IMR-90 (cell line): ENCODE measurements around the gene MRGPRD. TPM values are rescaled to one million over a fixed set of nuclear protein-coding genes. Genes with fewer than 3 reads are reported as not detected.

Experiments used
- ATAC-seq: fragments of 200-7000 bp; cut with Tn5 transposase; 2 replicates; pipeline ENCODE4 v1.9.1; 2020; ENCODE audit warnings: low read depth, mild to moderate bottlenecking, moderate library complexity
- BruUV-seq: library from RNA; stranded (reverse); fragments of 400-500 nt; replicated peaks from 2 replicates; lab custom pipeline; 2021; lab: Mats Ljungman, UMichigan
- CTCF ChIA-PET: fragments of 300-600 bp; formaldehyde crosslinking; extraction: SDS; loops from one replicate; lab custom pipeline; 2021; ENCODE audit warnings: antibody characterized with exemption; lab: Yijun Ruan, JAX
- POLR2A ChIA-PET: fragments of 300-600 bp; sonication (Branson Sonifier 250); formaldehyde crosslinking; loops from one replicate; lab custom pipeline; 2022; ENCODE audit warnings: antibody characterized with exemption; ENCODE audit not compliant: unreplicated experiment; lab: Charles Lee
- DNase-seq: peaks from one replicate; pipeline ENCODE4 v3.0.0; 2013
- H2AFZ ChIP-seq: replicated peaks from 2 replicates; pipeline ENCODE3; 2013; ENCODE audit warnings: low read length, mild to moderate bottlenecking; ENCODE audit not compliant: poor library complexity
- H2AK5ac ChIP-seq: 2 replicates; pipeline ENCODE4 v1.6.1; 2013; ENCODE audit warnings: low read depth, low read length, inconsistent platforms
- H2AK9ac ChIP-seq: replicated peaks from 2 replicates; pipeline ENCODE3; 2013; ENCODE audit warnings: mild to moderate bottlenecking, low read depth, low read length, moderate library complexity; ENCODE audit not compliant: poor library complexity
- H2BK120ac ChIP-seq: 2 replicates; pipeline ENCODE4 v1.6.1; 2013; ENCODE audit warnings: low read depth, low read length, inconsistent platforms
- H2BK15ac ChIP-seq: 3 replicates; pipeline ENCODE4 v1.6.1; 2013; ENCODE audit warnings: low read depth, low read length, inconsistent platforms
- H2BK20ac ChIP-seq: 2 replicates; pipeline ENCODE4 v1.6.1; 2013; ENCODE audit warnings: low read depth, mild to moderate bottlenecking, inconsistent platforms, low read length, moderate library complexity
- H2BK5ac ChIP-seq: 2 replicates; pipeline ENCODE4 v1.6.1; 2013; ENCODE audit warnings: mild to moderate bottlenecking, low read depth, low read length, inconsistent platforms; ENCODE audit not compliant: poor library complexity, severe bottlenecking
- H3K14ac ChIP-seq: replicated peaks from 2 replicates; pipeline ENCODE4 v1.6.1; 2013; ENCODE audit warnings: low read depth, low read length, inconsistent platforms
- H3K18ac ChIP-seq: 2 replicates; pipeline ENCODE4 v1.6.1; 2013; ENCODE audit warnings: low read depth, low read length, control low read depth
- H3K23ac ChIP-seq: 2 replicates; pipeline ENCODE4 v1.6.1; 2013; ENCODE audit warnings: low read depth, low read length, inconsistent platforms
- H3K27ac ChIP-seq: 2 replicates; pipeline ENCODE4 v1.5.1; 2013; ENCODE audit warnings: mild to moderate bottlenecking, control low read depth, low read length; ENCODE audit not compliant: insufficient read depth
- H3K27me3 ChIP-seq: 2 replicates; pipeline ENCODE4 v1.6.1; 2013; ENCODE audit warnings: low read length; ENCODE audit not compliant: control insufficient read depth, insufficient read depth
- H3K36me3 ChIP-seq: 2 replicates; pipeline ENCODE4 v1.6.1; 2013; ENCODE audit warnings: low read length, mixed read lengths; ENCODE audit not compliant: control insufficient read depth, insufficient read depth
- H3K4ac ChIP-seq: 2 replicates; pipeline ENCODE4 v1.6.1; 2013; ENCODE audit warnings: low read depth, low read length, inconsistent platforms
- H3K4me1 ChIP-seq: 2 replicates; pipeline ENCODE4 v1.6.1; 2013; ENCODE audit warnings: low read length, mixed read lengths; ENCODE audit not compliant: control insufficient read depth, insufficient read depth
- H3K4me2 ChIP-seq: 2 replicates; pipeline ENCODE4 v1.6.1; 2013; ENCODE audit warnings: low read depth, mild to moderate bottlenecking, control low read depth, low read length, moderate library complexity
- H3K4me3 ChIP-seq: 2 replicates; pipeline ENCODE4 v1.5.1; 2013; ENCODE audit warnings: low read depth, mild to moderate bottlenecking, control low read depth, low read length, moderate library complexity; ENCODE audit not compliant: insufficient read depth
- H3K56ac ChIP-seq: 2 replicates; pipeline ENCODE4 v1.6.1; 2013; ENCODE audit warnings: low read length, inconsistent platforms; ENCODE audit not compliant: insufficient read depth; ENCODE audit errors: extremely low read depth
- H3K79me1 ChIP-seq, 2 experiments: 2 replicates each; pipeline ENCODE4 v1.6.1; 2013; ENCODE audit warnings: low read length in 2 of 2, inconsistent platforms in 1 of 2, low read depth in 1 of 2
- H3K9ac ChIP-seq: 2 replicates; pipeline ENCODE4 v1.6.1; 2013; ENCODE audit warnings: low read depth, low read length, control low read depth
- H3K9me1 ChIP-seq: 2 replicates; pipeline ENCODE4 v1.6.1; 2013; ENCODE audit warnings: low read length, inconsistent platforms; ENCODE audit not compliant: insufficient read depth
- H3K9me3 ChIP-seq: 2 replicates; pipeline ENCODE4 v1.6.1; 2013; ENCODE audit warnings: low read length; ENCODE audit not compliant: control insufficient read depth, insufficient read depth
- H4K20me1 ChIP-seq: 2 replicates; pipeline ENCODE4 v1.6.1; 2013; ENCODE audit warnings: low read length, inconsistent platforms; ENCODE audit not compliant: insufficient read depth
- H4K5ac ChIP-seq: 2 replicates; pipeline ENCODE4 v1.6.1; 2013; ENCODE audit warnings: mild to moderate bottlenecking, low read depth, low read length, control low read depth
- H4K8ac ChIP-seq, 2 experiments: 2 replicates each; pipeline ENCODE4 v1.6.1; 2013; ENCODE audit warnings: low read depth in 2 of 2, low read length in 2 of 2, control low read depth in 1 of 2, inconsistent platforms in 1 of 2
- H4K91ac ChIP-seq: 2 replicates; pipeline ENCODE4 v1.6.1; 2013; ENCODE audit warnings: low read depth, low read length, inconsistent platforms; ENCODE audit not compliant: insufficient read depth
- CEBPB ChIP-seq: IDR thresholded peaks from 2 replicates; pipeline ENCODE4 v1.6.1; 2012; ENCODE audit warnings: low read depth, low read length, improper control_type of control experiment
- MAZ ChIP-seq: IDR thresholded peaks from 2 replicates; pipeline ENCODE4 v1.6.1; 2012; ENCODE audit warnings: low read depth, mild to moderate bottlenecking, low read length, improper control_type of control experiment, moderate library complexity, borderline replicate concordance
- MXI1 ChIP-seq: IDR thresholded peaks from 2 replicates; pipeline ENCODE4 v1.6.1; 2012; ENCODE audit warnings: low read depth, mild to moderate bottlenecking, low read length, moderate library complexity, borderline replicate concordance
- WGBS, 2 experiments: methylation state at CpG; one replicate each; pipeline versions ENCODE4 v1.1.5 to v1.1.7; 2013; ENCODE audit warnings: missing lambda C conversion rate in 2 of 2; ENCODE audit not compliant: insufficient read length in 1 of 2; ENCODE audit errors: extremely low coverage in 2 of 2; 5-methylcytosine and 5-hydroxymethylcytosine counted together
- dilution Hi-C: fragments of 300-500 bp; cut with HindIII; formaldehyde crosslinking; loops from one replicate; pipeline ENCODE4 v1.14.3; 2018; ENCODE audit warnings: low sequenced_read_pairs; ENCODE audit not compliant: unreplicated experiment
- in situ Hi-C: fragments of 300-500 bp; cut with MboI; formaldehyde crosslinking; loops from 3 replicates; pipeline ENCODE4 v1.14.3; 2019; ENCODE audit warnings: low sequenced_read_pairs, inconsistent platforms, mixed read lengths
- intact Hi-C: fragments of 100-400 bp; cut with micrococcal nuclease; formaldehyde crosslinking; loops from 2 replicates; pipeline ENCODE4 v1.10.0; 2022
- polyA plus RNA-seq, 3 experiments: library from polyadenylated mRNA; depleted of rRNA; stranded (reverse); fragments of >200 nt; gene quantifications; 2 replicates each; pipeline ENCODE4 v1.2.3, GENCODE V29; 2012; ENCODE audit warnings: low replicate concordance in 1 of 3
- total RNA-seq: library from RNA; depleted of rRNA; stranded (reverse); fragments of >200 nt; gene quantifications from 2 replicates; pipeline ENCODE4 v1.2.3, GENCODE V29; 2012

The MRGPRD gene
- total and polyA plus RNA-seq, 2 of the 4 experiments (the other 2 are of a cell fraction) = not detected

DNA sequence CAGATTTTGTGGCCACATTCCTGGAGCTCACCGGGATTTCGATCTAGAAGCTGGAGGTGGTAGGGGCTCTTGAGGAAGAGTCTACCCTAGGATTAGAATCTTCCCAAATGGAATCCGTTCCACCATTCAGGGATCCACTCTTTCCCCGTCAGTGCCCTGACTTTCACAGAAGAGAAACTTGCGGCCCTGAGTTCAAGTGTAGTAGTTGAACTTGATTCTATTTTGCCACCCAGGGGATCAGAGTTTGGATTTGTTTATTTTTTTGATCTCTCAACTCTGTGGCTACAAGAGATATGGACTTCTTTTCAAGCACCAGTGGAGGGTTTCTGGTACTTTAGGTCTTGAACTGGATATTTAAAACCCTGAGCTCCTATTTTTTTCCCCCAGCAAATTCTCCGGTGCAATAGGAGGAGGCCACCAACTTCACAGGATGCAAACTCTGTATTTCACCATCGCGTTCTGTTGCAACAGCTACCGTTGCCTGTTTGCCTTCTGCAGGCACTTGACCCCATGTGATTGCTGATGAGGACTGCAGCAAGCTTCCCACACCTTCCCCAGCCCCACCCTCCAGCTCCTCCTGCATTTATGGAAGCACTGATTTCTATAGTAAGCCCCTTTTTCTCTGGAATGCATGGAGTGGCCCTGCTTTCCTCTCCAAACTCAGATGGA lies 47.1 kb upstream of the MRGPRD start:
- no peak overlapping the region for H3K18ac ChIP-seq
- no peak overlapping the region for H2BK5ac ChIP-seq
- no peaks in the 10 kb centered on the region for H3K4me1 ChIP-seq
- H4K20me1 ChIP-seq = no peaks in the 10 kb centered on the region
- no peak overlapping the region for H2BK20ac ChIP-seq
- H4K91ac ChIP-seq = no peak overlapping the region
- peaks cover 2% of the 10 kb centered on the region; the same call in 1 of the 2 replicates for H3K27me3 ChIP-seq
- no peak overlapping the region for H2BK15ac ChIP-seq
- no peaks in the 10 kb centered on the region for H3K36me3 ChIP-seq
- H3K56ac ChIP-seq = no peak overlapping the region
- H3K14ac ChIP-seq = no peak overlapping the region
- H3K9me3 ChIP-seq = no peaks in the 10 kb centered on the region
- DNase-seq = peak; percentile 31
- H2AK5ac ChIP-seq = no peak overlapping the region
- no peak overlapping the region for H2BK120ac ChIP-seq
- H4K8ac ChIP-seq = no peak overlapping the region
- H3K4ac ChIP-seq = no peak overlapping the region
- H3K23ac ChIP-seq = no peak overlapping the region
- no peak overlapping the region for H3K4me3 ChIP-seq
- no peaks in the 10 kb centered on the region for H3K79me1 ChIP-seq
- in situ Hi-C loops (no loop called here), dilution Hi-C loops (no loop called here), intact Hi-C loops (no loop called here)
- H4K5ac ChIP-seq = no peak overlapping the region
- CTCF ChIA-PET = no interaction called here
- WGBS, 2 experiments = 60% methylated on average over 2 of the region's 9 CpGs; no CpG with 5 or more reads in 1 of the 2 experiments
- H3K4me2 ChIP-seq = no peak overlapping the region
- H2AFZ ChIP-seq = no peak overlapping the region
- POLR2A ChIA-PET = no interaction called here
- TF ChIP-seq MXI1 (no peak), CEBPB (peak; percentile 38; the same call in 1 of the 2 replicates), MAZ (no peak)
- no peak overlapping the region for H2AK9ac ChIP-seq
- peak; percentile 37; the same call in 1 of the 2 replicates for ATAC-seq
- H3K27ac ChIP-seq = no peak overlapping the region
- no peak overlapping the region for H3K9ac ChIP-seq
- H3K9me1 ChIP-seq = no peaks in the 10 kb centered on the region
- BruUV-seq = no TSS peak
